Measurements from ENCODE around the gene EYA2.

Gene EYA2

GRCh38 chr20:47113362-47114109 is 218.9 kb downstream of the EYA2 start:
- DNase-seq (ENCODE audit: low spot score) = no peak

DNA sequence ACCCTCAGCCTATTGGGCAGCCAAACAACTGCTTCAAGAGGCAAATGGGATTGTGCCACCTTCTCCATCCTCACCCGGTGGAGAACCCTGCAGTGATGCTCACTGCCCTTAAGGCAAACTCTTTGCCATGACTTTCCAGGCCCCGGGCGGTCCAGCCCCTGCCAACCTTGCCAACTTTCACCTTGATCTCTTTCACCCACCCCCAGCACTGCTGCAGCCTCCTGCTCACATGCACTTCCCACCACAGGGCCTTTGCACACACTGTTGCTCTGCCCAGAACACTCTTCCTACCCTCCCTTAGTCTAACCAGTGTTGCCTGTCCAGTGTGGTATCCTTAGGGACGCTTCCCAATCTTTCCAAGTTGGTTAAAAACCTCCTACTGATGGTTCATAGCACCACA is 221.1 kb downstream of the EYA2 start:
- DNase-seq (ENCODE audit: low spot score) = no peak

- DNase-seq (ENCODE audit: low spot score) = no peak
Measured at GRCh38 chr20:47117371-47117770, 222.7 kb downstream of the EYA2 start.

GRCh38 chr20:47117773-47118172 is 223.1 kb downstream of the EYA2 start:
- DNase-seq (ENCODE audit: low spot score) = no peak

- DNase-seq (ENCODE audit: low spot score) = no peak
Measured at GRCh38 chr20:47118206-47118605, 223.6 kb downstream of the EYA2 start.

DNA sequence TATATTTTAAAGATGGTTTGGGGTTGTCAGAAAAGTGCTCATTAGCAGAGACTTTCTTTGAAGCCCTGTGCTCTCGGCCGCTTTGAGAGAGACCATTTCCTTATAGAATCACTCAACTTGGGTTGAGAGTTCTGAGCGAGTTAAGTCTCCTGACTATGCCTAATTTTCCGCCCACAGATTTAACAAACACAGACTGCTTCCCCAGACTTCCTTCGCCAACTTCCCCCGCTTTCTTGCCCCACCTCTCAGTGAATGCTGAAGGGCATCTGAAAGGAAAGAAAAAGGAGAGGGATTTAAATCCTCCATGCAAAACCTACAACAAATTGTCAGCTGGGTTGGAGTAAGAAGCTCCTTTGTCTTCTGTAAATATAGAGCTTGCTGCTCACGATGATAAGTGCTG is 224.0 kb downstream of the EYA2 start:
- DNase-seq (ENCODE audit: low spot score) = no peak

- no peak for DNase-seq (ENCODE audit: low spot score)
Measured at GRCh38 chr20:47120346-47120936, 225.8 kb downstream of the EYA2 start.

- no peak for DNase-seq (ENCODE audit: low spot score)
Measured at GRCh38 chr20:47122560-47122959, 227.9 kb downstream of the EYA2 start.

DNA sequence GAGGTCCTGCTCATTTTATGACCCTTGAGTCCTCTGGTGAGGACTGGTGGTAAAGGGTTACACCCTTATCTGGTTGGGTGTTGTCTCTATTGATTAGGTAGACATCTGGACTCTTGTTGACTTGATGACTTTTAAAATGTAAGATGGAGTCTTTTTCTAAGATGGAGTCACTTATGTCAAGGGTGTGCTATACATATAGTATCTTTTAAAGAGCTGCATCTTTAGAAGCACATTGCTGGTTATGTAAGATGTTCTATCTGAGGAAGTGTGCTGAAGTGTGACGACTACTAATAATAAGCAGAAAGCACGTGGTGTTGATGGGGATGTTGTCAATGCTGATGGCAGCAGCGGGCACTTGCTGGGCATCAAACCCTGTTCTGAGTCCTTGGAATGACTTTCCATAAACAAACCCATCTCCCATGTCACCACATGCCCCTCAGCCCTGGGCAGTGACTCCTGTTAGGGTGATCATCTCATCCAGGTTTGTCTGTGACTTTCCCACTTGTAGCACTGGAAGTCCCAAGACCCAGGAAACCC is 229.6 kb downstream of the EYA2 start:
- no peak for DNase-seq (ENCODE audit: low spot score)

- no peak for DNase-seq (ENCODE audit: low spot score)
Measured at GRCh38 chr20:47125508-47125757, 230.8 kb downstream of the EYA2 start.

GRCh38 chr20:47125758-47126591 is 231.3 kb downstream of the EYA2 start:
- no peak for DNase-seq (ENCODE audit: low spot score)

DNA sequence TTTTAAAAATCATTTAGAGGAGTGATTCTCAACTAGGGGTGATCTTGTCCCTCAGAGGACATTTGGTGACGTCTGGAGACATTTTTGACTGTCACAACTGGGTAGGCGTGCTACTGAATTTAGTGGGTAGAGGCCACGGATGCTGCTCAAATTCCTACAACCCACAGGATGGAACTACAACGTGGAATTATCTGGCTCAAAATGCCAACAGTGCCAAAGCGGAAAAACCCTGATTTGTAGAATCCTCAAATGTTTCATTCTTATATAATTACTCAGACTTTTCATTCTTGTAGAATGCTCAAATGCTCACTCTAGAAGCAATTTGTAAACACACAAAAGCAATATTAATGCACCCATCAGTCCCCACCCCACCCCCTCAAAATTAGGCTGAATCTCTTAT is 232.1 kb downstream of the EYA2 start:
- no peak for DNase-seq (ENCODE audit: low spot score)

DNA sequence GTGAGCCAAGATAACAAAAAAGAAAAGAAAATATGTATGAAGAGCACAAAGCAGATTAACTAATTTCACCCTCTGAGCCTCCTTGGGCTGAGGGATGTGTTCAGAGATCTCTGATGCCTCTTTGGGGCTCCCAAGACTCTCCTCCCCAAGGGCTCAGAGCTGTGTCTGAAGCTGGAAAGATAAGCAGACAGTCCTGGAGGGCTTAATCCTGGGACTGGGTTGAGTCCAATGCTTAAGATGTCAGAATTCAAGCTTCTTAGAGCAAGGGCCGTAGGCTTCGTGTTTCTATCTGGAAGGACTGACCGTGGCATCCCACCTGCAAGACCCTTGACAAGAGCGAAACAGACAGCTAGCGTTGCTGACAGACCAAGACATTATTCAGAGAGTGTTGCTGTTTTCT is 232.9 kb downstream of the EYA2 start:
- DNase-seq (ENCODE audit: low spot score) = no peak

- DNase-seq (ENCODE audit: low spot score) = no peak
Measured at GRCh38 chr20:47127999-47128398, 233.4 kb downstream of the EYA2 start.

DNA sequence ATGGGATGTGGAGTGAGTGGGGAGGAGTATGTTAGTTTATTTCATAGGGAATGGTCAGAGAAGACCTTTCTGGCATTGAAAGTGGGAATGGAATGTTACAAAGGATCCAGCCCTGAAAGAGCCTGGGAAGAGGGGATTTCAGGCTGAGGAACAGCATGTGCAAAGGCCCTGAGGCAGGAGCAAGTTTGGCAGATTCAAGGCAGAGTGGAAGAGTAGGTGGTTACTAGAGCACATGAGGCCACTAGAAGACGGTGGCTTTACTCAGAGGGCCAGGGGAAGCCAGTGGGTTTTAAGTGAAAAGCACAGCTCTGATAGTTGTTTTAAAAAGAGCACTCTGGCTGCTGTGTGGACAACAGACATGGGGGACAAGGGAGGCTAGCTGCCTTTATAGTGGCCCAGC is 234.7 kb downstream of the EYA2 start:
- DNase-seq (ENCODE audit: low spot score) = no peak

DNA sequence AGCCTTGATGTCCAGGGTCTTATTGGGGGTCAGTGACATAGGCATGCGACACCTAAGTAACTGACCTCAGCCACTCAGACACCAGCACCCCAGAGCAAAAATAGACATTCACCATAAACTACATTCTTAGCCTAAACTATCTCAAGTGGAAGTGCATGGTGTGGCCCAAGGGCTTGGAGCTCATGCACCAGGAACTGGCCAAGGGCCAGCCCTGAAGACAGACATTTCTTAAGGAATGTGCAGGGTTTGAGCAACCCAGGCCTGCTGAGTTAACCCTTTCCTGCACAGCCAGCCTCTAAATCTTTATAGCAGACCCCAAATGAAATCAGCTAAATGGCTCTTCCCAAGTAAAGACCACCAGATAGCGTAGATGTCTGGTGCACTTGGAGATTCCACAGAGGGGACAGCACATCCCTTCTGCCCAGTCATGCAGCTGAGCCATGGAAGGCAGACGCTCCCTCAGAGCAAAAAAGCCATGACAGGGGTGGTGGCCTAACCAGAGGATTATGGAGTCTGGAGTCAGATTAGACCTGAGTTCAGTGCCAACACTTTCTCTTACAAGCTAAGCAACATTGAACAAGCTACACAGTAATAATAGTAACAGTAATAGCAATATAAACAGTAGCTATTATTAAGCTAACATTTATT is 239.3 kb downstream of the EYA2 start:
- DNase-seq (ENCODE audit: low spot score) = peak; percentile 70

- DNase-seq (ENCODE audit: low spot score) = no peak
Measured at GRCh38 chr20:47136782-47137181, 242.1 kb downstream of the EYA2 start.

DNA sequence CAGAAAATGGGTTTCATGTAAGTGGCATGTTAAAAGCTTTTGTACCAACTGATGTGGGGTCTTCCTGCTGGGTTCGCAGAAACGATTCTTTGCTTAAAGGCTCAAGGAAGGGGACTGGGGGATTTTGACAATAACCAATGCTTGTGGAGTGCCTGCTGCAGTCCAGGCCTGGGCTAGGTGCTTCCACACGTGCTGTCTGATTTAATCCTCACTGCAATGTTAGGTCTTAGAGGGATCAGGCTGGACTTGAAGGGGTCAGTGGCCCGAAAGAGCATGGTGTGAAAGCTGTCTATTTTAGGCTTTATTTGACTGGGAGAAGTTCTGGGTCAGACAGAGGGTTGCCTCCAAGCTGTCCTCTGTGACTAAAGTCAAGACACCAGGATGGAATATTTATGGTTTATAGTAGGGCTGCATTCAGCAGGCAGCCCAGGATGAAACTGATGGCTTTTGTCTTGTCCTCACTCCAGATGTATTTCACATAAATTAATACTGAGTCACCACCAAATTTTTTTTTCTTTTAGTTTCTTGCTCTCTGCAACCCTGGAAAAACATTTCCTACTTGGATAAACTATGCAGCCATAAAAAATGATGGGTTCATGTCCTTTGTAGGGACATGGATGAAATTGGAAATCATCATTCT is 242.7 kb downstream of the EYA2 start:
- no peak for DNase-seq (ENCODE audit: low spot score)

DNA sequence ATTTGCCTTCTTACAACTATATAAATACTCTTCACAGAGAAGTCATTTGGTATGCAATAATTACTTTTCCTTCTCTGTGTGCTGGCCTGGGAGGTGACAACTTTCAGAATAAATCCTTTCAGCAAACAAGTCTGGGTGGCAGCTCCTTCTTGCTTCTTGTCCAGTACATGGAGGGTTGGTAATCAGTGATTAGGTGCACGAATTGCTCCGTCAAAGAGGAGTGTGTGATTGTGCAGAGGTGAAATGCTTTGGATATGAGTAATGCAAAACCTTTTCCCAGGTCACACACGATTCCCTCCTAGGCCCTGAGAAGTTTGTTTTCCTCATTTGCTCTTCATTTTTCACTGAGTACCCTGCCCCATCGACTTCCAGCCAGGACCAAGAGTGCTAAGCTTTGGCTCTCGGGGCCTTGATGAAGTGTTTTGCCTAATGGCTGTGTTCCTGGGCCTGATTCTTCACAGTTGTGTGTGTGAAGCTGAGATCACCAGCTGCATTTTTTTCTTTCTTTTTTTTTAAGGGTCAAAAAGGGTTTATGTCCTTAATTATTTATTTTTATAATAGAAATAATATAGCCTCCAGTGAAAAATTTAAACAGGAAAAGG is 245.4 kb downstream of the EYA2 start:
- no peak for DNase-seq (ENCODE audit: low spot score)

DNA sequence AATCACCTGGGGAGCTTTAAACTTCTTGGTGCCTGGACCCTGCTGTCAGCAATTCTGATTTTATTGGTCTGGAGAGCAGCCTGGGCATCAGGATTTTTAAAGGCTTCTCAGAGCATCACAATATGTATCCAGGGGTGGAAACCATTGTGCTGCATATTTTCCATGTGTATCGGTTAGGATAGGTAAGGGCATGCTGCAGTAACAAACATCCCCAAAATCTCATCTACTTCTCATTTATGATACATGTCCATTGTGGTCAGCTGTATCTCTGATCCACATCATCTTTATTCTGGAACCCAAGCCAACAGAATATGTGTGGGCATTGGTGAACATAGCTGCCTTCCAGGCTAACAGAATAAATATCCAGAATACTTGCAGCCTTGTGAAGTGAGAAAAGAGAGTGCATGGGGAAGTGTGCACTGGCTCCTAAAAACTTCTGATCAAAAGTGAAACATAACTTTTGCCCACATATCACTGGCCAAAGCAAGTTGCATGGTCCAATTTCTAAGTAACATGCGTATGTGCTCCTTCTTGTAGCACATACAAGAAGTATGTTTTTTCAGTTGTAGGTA is 246.8 kb downstream of the EYA2 start:
- DNase-seq (ENCODE audit: low spot score) = no peak
